Loucy (cell line): ENCODE measurements around the gene CTNNB1.

ENCODE experiments used
- H2AFZ ChIP-seq: fragments of 200-600 bp; sonication (generic); 2 replicates; pipeline ENCODE4 v1.6.0; 2016; ENCODE audit warnings: antibody characterized with exemption, mild to moderate bottlenecking, low read length, moderate library complexity
- H3F3A ChIP-seq: fragments of 200-600 bp; 2 replicates; pipeline ENCODE4 v1.6.0; 2016; ENCODE audit warnings: antibody characterized with exemption, low read depth, mild to moderate bottlenecking
- H3K27me3 ChIP-seq: fragments of 200-600 bp; sonication (generic); 2 replicates; pipeline ENCODE4 v1.6.1; 2014; ENCODE audit warnings: low read length, mild to moderate bottlenecking; ENCODE audit not compliant: insufficient read depth, poor library complexity, severe bottlenecking
- H3K36me3 ChIP-seq: fragments of 200-600 bp; sonication (generic); 2 replicates; pipeline ENCODE4 v1.6.1; 2016; ENCODE audit warnings: low read length; ENCODE audit not compliant: insufficient read depth
- H3K4me1 ChIP-seq: fragments of 200-600 bp; sonication (generic); 2 replicates; pipeline ENCODE4 v1.5.1; 2014; ENCODE audit warnings: low read length, mild to moderate bottlenecking; ENCODE audit not compliant: insufficient read depth, poor library complexity, severe bottlenecking
- H3K4me2 ChIP-seq: fragments of 200-600 bp; sonication (generic); 2 replicates; pipeline ENCODE4 v1.6.0; 2014; ENCODE audit warnings: antibody characterized with exemption, low read length, low read depth, mild to moderate bottlenecking; ENCODE audit not compliant: poor library complexity, severe bottlenecking
- H3K4me3 ChIP-seq: fragments of 200-600 bp; sonication (generic); 2 replicates; pipeline ENCODE4 v1.5.1; 2014; ENCODE audit warnings: low read length, mild to moderate bottlenecking, mixed read lengths; ENCODE audit not compliant: poor library complexity, severe bottlenecking
- H3K79me2 ChIP-seq: fragments of 200-600 bp; sonication (generic); 2 replicates; pipeline ENCODE4 v1.6.1; 2014; ENCODE audit warnings: low read length; ENCODE audit not compliant: insufficient read depth
- H3K9ac ChIP-seq: fragments of 200-600 bp; sonication (generic); 2 replicates; pipeline ENCODE4 v1.6.0; 2014; ENCODE audit warnings: mild to moderate bottlenecking, low read depth, low read length, moderate library complexity; ENCODE audit not compliant: poor library complexity, severe bottlenecking
- H3K9me2 ChIP-seq: fragments of 200-600 bp; sonication (generic); replicated peaks from 2 replicates; pipeline ENCODE4 v1.6.1; 2016; ENCODE audit warnings: low read depth, low read length, mixed read lengths
- H3K9me3 ChIP-seq: fragments of 200-600 bp; sonication (generic); 2 replicates; pipeline ENCODE4 v1.6.1; 2014; ENCODE audit warnings: mild to moderate bottlenecking, antibody characterized with exemption, low read length, low read depth; ENCODE audit not compliant: insufficient read depth
- H4K20me1 ChIP-seq: fragments of 200-600 bp; sonication (generic); 2 replicates; pipeline ENCODE4 v1.6.0; 2014; ENCODE audit warnings: antibody characterized with exemption, low read length, mild to moderate bottlenecking; ENCODE audit not compliant: insufficient read depth, poor library complexity, severe bottlenecking
- CTCF ChIP-seq: fragments of 200-600 bp; sonication (generic); conservative IDR thresholded peaks from 2 replicates; pipeline ENCODE4 v1.5.1; 2014; ENCODE audit warnings: mild to moderate bottlenecking, antibody characterized with exemption, low read length
- EZH2phosphoT487 ChIP-seq: fragments of 200-600 bp; IDR thresholded peaks from 2 replicates; pipeline ENCODE4 v1.6.1; 2018; ENCODE audit warnings: antibody characterized with exemption, mild to moderate bottlenecking, moderate library complexity, borderline replicate concordance

The CTNNB1 gene

GRCh38 chr3:41249318-41249717, 50.0 kb downstream of the CTNNB1 start:
- Histone ChIP-seq H3F3A (no peaks in the 10 kb centered on the region), H3K36me3 (peaks cover 5% of the 10 kb centered on the region; the same call in 1 of the 2 replicates), H3K9me2 (no peaks in the 10 kb centered on the region), H3K4me2 (no peak overlapping the region), H3K4me1 (no peaks in the 10 kb centered on the region), H3K27me3 (no peaks in the 10 kb centered on the region), H3K4me3 (no peak overlapping the region), H4K20me1 (no peaks in the 10 kb centered on the region), H3K9me3 (no peaks in the 10 kb centered on the region), H3K9ac (no peak overlapping the region), H2AFZ (no peak overlapping the region), H3K79me2 (no peaks in the 10 kb centered on the region)
- TF ChIP-seq EZH2phosphoT487 (no peak), CTCF (no peak)

DNA sequence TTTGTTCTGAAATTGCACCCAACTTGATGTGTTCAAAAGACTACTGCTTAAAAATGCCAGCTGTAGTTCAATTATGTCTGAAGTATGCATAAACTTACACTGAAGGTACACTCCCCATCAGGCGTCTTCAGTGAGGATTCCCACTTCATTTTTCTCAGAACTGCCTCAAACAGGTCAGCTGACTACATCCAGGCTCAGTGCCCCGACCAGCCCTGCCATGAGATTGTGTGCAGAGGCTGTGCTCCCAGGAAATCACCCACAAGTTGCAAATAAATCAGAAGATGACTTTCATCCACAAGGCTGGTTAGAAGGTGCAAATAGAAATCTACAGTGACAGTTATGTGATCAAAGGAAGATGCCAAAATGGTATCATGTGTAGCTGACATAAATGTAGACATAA, 51.5 kb downstream of the CTNNB1 start:
- H3K4me2 ChIP-seq, result no peak overlapping the region
- H3K36me3 ChIP-seq, result no peaks in the 10 kb centered on the region; the same call in 1 of the 2 replicates
- H3F3A ChIP-seq, result no peaks in the 10 kb centered on the region
- H3K27me3 ChIP-seq, result no peaks in the 10 kb centered on the region
- no peaks in the 10 kb centered on the region for H3K4me1 ChIP-seq
- H3K79me2 ChIP-seq, result no peaks in the 10 kb centered on the region
- TF ChIP-seq CTCF (no peak), EZH2phosphoT487 (no peak)
- no peaks in the 10 kb centered on the region for H4K20me1 ChIP-seq
- H2AFZ ChIP-seq, result no peak overlapping the region
- H3K9me3 ChIP-seq, result no peaks in the 10 kb centered on the region
- no peak overlapping the region for H3K4me3 ChIP-seq
- H3K9ac ChIP-seq, result no peak overlapping the region
- H3K9me2 ChIP-seq, result no peaks in the 10 kb centered on the region

DNA sequence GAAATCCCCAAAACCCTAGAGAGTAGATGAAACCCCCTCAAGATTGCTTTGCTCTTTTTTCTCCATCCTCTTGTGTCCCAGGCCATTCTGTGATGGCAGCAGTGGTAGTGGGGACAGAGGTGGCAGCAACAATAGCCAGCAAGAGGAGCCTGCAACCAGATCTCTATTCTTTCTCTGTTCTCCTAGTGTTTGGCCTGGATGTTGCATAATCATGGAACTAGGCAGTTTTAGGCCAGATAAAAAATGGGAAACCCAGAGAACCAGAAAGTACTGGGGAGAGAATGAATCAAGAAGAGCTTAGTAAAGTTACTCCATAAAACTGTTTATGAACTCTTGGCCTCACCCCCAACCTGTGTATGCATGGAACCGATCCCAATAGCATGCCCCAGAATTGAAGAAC, 52.3 kb downstream of the CTNNB1 start:
- no peaks in the 10 kb centered on the region for H3K27me3 ChIP-seq
- H2AFZ ChIP-seq, result no peak overlapping the region
- TF ChIP-seq EZH2phosphoT487, result no peak
- TF ChIP-seq CTCF, result no peak
- H3K4me3 ChIP-seq, result no peak overlapping the region
- no peak overlapping the region for H3K4me2 ChIP-seq
- H3F3A ChIP-seq, result no peaks in the 10 kb centered on the region
- H3K36me3 ChIP-seq, result no peaks in the 10 kb centered on the region
- no peaks in the 10 kb centered on the region for H4K20me1 ChIP-seq
- no peaks in the 10 kb centered on the region for H3K9me3 ChIP-seq
- H3K9ac ChIP-seq, result no peak overlapping the region
- H3K9me2 ChIP-seq, result no peaks in the 10 kb centered on the region
- H3K4me1 ChIP-seq, result no peaks in the 10 kb centered on the region
- H3K79me2 ChIP-seq, result no peaks in the 10 kb centered on the region
